GM19099 (cell line): Measurements from ENCODE around the gene NDRG4.

ENCODE experiments used
- POLR2A ChIP-seq: IDR thresholded peaks from 3 replicates; pipeline ENCODE4 v1.6.1; 2011; ENCODE audit warnings: low read depth; ENCODE audit not compliant: insufficient read length; ENCODE audit errors: extremely low read depth

The NDRG4 gene

GRCh38 chr16:58499615-58500351 lies at the start of gene NDRG4:
Gene NDRG4 (plus strand): TSS chr16:58500143. CDS start chr16:58500249, 106 bp downstream.
- peak; percentile 25 for TF ChIP-seq POLR2A

GRCh38 chr16:58450590-58450989 lies 49.4 kb upstream of the NDRG4 start:
- no peak for TF ChIP-seq POLR2A

- no peak for TF ChIP-seq POLR2A
Observed at GRCh38 chr16:58451265-58451689, 48.7 kb upstream of the NDRG4 start.

- no peak for TF ChIP-seq POLR2A
Observed at GRCh38 chr16:58451945-58452401, 48.0 kb upstream of the NDRG4 start.

- no peak for TF ChIP-seq POLR2A
Observed at GRCh38 chr16:58452640-58453039, 47.3 kb upstream of the NDRG4 start.

GRCh38 chr16:58454178-58454577 lies 45.8 kb upstream of the NDRG4 start:
- TF ChIP-seq POLR2A = no peak

GRCh38 chr16:58454856-58455255 lies 45.1 kb upstream of the NDRG4 start:
- TF ChIP-seq POLR2A = no peak

GRCh38 chr16:58455750-58456149 lies 44.2 kb upstream of the NDRG4 start:
- no peak for TF ChIP-seq POLR2A

GRCh38 chr16:58456193-58456592 lies 43.8 kb upstream of the NDRG4 start:
- TF ChIP-seq POLR2A = no peak

GRCh38 chr16:58458606-58459343 lies 41.2 kb upstream of the NDRG4 start:
- TF ChIP-seq POLR2A = no peak

GRCh38 chr16:58459344-58460218 lies 40.4 kb upstream of the NDRG4 start:
- TF ChIP-seq POLR2A = no peak

GRCh38 chr16:58460219-58460610 lies 39.7 kb upstream of the NDRG4 start:
- TF ChIP-seq POLR2A = no peak

GRCh38 chr16:58461056-58461455 lies 38.9 kb upstream of the NDRG4 start:
- TF ChIP-seq POLR2A = no peak

GRCh38 chr16:58461640-58462039 lies 38.3 kb upstream of the NDRG4 start:
- TF ChIP-seq POLR2A = no peak

GRCh38 chr16:58462089-58462488 lies 37.9 kb upstream of the NDRG4 start:
- TF ChIP-seq POLR2A = no peak
